GM23248 (cell line): ENCODE measurements around the gene KMT2B.

Source experiments
- EZH2 ChIP-seq: fragments of 200-600 bp; sonication (generic); IDR thresholded peaks from 2 replicates; pipeline ENCODE4 v1.6.1; 2018; ENCODE audit warnings: antibody characterized with exemption, mild to moderate bottlenecking; ENCODE audit not compliant: insufficient read depth, poor library complexity, severe bottlenecking
- EZH2phosphoT487 ChIP-seq: fragments of 200-600 bp; sonication (generic); IDR thresholded peaks from 2 replicates; pipeline ENCODE4 v1.6.1; 2018; ENCODE audit warnings: antibody characterized with exemption, moderate library complexity, mild to moderate bottlenecking, low read depth; ENCODE audit not compliant: insufficient read depth

DNA sequence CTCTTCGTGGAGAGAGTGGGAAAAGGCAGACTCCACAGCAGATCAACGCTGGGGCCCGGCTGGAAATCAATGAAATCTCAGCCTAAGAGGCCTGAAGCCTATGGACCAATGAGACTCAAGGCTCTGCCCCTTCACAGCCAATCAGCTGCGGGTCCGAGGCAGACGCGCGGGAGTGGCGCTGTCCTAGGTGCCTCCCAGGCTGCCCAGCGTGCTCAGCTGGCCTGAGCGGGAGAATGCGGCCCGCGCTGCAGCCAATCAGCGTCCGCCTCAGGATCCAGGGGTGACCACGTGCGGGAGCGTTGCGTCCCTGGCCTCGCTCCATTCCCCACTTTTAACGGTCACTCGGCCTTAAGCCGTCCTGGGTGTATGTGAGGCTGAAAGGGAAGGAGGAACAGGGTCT, 13.6 kb upstream of the KMT2B start, which contains the start of gene ZBTB32:
- TF ChIP-seq EZH2 (no peak), EZH2phosphoT487 (no peak)
